IPS-15b (cell line): ENCODE measurements around the gene FKBP7.
"Not testable (repeated sequence)": the region's sequence is repeated elsewhere in the genome, so short reads cannot be mapped to it uniquely, and the experiment has no call there.

Experiments used
- H3K27me3 ChIP-seq: one replicate; pipeline ENCODE4 v1.6.1; 2013; ENCODE audit warnings: low read length; ENCODE audit not compliant: control insufficient read depth, insufficient read depth
- H3K36me3 ChIP-seq: one replicate; pipeline ENCODE4 v1.6.1; 2013; ENCODE audit warnings: low read length; ENCODE audit not compliant: control insufficient read depth, insufficient read depth
- H3K4me1 ChIP-seq: one replicate; pipeline ENCODE4 v1.6.1; 2013; ENCODE audit warnings: mild to moderate bottlenecking, low read length; ENCODE audit not compliant: control insufficient read depth, insufficient read depth
- H3K4me3 ChIP-seq: one replicate; pipeline ENCODE4 v1.5.1; 2013; ENCODE audit warnings: low read depth, low read length
- H3K9ac ChIP-seq: one replicate; pipeline ENCODE4 v1.6.1; 2013; ENCODE audit warnings: low read depth, mild to moderate bottlenecking, low read length
- H3K9me3 ChIP-seq: one replicate; pipeline ENCODE4 v1.6.1; 2013; ENCODE audit warnings: mild to moderate bottlenecking, low read length; ENCODE audit not compliant: control insufficient read depth, insufficient read depth

FKBP7 gene, protein sequence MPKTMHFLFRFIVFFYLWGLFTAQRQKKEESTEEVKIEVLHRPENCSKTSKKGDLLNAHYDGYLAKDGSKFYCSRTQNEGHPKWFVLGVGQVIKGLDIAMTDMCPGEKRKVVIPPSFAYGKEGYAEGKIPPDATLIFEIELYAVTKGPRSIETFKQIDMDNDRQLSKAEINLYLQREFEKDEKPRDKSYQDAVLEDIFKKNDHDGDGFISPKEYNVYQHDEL

DNA sequence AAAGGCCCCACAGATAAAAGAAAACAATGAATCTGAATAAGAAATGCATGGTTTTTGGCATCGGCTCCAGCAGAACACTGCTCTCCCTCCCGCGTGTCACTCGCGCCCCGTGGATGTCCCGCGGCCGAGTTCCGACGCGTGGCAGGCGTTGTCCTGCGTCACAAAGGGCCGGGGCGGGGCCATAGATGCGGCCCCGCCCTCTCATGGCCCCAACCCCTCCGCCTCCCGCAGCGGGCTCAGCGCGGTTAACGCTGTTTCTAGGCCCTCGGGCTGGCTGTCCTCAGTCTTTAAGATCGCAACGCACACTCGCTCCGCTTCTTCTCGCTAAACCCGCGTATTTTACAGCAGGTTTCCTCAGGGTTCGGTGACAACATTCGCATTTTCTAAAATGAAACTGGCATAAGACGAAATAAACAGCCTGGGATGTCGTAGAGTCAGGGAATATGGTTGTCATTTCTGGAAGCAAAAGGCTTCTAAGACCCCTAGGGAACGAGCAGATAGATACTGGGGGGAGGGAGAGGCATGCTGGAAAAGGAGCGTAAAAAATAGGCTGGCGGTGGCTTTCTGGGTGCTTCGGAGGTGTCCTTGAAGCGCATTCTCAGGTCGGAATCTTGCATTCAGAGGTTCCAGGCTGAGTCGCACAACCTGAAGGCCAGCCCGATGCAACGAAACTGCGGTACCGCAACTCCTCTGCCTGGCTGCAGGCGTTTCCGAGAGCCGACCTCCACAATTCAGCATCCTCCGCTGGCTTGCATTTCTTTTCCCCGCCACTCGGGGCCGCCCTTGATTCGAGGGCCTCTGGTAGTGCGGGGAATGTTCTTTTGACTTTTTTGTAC is at the start of gene FKBP7:
Gene FKBP7, minus strand, starts transcription at position 162 of the 836 bp plus-strand sequence. Its CDS starts 101 bp downstream, at position 61.
- Histone ChIP-seq H3K4me1 (peaks cover 6% of the 10 kb centered on the region), H3K27me3 (peaks cover 6% of the 10 kb centered on the region), H3K4me3 (peak within 1 kb of the TSS; percentile 87)

DNA sequence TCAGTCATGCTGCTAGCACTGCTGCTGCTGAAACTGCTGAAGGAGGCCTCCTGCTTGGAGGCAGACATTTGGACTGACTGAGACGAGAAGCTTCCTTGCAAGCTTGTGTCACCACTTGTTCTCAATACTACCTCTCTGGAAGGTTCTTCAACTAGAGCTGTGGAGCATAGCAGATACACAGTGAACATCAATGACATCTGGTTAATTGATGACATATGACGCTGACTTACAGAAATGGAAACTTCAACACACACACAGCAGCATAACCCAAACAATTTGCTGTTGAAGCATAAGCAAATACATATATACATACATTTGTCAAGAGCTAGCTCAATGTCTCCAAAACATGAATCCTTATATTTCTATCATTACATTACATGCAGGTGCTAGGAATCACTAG is 49.2 kb upstream of the FKBP7 start:
- H3K4me3 ChIP-seq, result no peak overlapping the region
- peaks cover 3% of the 10 kb centered on the region for H3K36me3 ChIP-seq
- H3K4me1 ChIP-seq, result no peaks in the 10 kb centered on the region
- H3K9ac ChIP-seq, result no peak overlapping the region
- H3K9me3 ChIP-seq, result no peaks in the 10 kb centered on the region
- no peaks in the 10 kb centered on the region for H3K27me3 ChIP-seq

More for the DNA sequence above, at the start of gene FKBP7:
- no peaks in the 10 kb centered on the region for H3K9me3 ChIP-seq
- no peaks in the 10 kb centered on the region for H3K36me3 ChIP-seq
- H3K9ac ChIP-seq, result peak within 1 kb of the TSS; percentile 62

GRCh38 chr2:178526256-178526655 is 47.9 kb upstream of the FKBP7 start:
- Histone ChIP-seq H3K27me3 (no peaks in the 10 kb centered on the region), H3K36me3 (no peaks in the 10 kb centered on the region), H3K4me1 (no peaks in the 10 kb centered on the region), H3K9me3 (no peaks in the 10 kb centered on the region), H3K4me3 (no peak overlapping the region), H3K9ac (no peak overlapping the region)

DNA sequence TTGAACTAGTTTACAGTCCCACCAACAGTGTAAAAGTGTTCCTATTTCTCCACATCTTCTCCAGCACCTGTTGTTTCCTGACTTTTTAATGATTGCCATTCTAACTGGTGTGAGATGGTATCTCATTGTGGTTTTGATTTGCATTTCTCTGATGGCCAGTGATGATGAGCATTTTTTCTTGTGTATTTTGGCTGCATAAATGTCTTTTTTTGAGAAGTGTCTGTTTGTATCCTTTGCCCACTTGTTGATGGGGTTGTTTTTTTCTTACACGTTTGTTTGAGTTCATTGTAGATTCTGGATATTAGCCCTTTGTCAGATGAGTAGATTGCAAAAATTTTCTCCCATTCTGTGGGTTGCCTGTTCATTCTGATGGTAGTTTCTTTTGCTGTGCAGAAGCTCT is 47.1 kb upstream of the FKBP7 start:
- H3K4me3 ChIP-seq, H3K9me3 ChIP-seq, H3K27me3 ChIP-seq, H3K9ac ChIP-seq, H3K4me1 ChIP-seq, H3K36me3 ChIP-seq: not testable (repeated sequence)

DNA sequence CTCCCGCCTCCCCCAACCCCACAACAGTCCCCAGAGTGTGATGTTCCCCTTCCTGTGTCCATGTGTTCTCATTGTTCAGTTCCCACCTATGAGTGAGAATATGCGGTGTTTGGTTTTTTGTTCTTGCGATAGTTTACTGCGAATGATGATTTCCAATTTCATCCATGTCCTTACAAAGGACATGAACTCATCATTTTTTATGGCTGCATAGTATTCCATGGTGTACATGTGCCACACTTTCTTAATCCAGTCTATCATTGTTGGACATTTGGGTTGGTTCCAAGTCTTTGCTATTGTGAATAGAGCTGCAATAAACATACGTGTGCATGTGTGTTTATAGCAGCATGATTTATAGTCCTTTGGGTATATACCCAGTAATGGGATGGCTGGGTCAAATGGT is 46.6 kb upstream of the FKBP7 start:
- not testable (repeated sequence) for H3K9me3 ChIP-seq, H3K27me3 ChIP-seq, H3K9ac ChIP-seq, H3K36me3 ChIP-seq, H3K4me3 ChIP-seq, H3K4me1 ChIP-seq

DNA sequence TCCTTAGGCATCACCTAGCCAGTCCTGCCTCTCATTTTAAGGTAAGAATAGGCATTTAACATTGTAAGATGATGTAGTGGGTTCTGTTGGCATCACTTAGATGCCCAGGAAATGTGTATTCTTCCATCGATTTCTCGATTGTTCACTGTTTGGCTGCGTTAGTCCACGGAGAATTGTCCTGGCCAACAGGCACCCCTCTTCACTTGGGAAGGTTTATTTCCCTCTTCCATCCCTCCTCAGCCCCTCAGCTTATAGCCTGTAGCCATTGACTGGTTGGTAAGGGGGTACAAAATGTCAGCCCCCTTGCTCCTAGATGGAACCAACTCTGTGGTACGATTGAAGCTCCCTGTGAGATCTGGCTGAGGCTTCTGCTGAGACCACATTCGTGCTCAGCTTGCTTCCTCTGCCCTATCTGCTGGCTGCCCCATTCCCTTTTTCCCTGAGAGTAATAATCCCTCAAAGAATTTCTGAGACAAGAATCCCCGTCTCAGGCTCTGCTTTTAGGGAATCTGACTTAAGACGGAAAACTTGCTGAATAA is 45.3 kb upstream of the FKBP7 start:
- H3K27me3 ChIP-seq, result no peaks in the 10 kb centered on the region
- H3K4me1 ChIP-seq, result no peaks in the 10 kb centered on the region
- H3K9ac ChIP-seq, result peak overlapping the region; percentile 97
- H3K9me3 ChIP-seq, result no peaks in the 10 kb centered on the region
- no peaks in the 10 kb centered on the region for H3K36me3 ChIP-seq
- peak overlapping the region; percentile 77 for H3K4me3 ChIP-seq

DNA sequence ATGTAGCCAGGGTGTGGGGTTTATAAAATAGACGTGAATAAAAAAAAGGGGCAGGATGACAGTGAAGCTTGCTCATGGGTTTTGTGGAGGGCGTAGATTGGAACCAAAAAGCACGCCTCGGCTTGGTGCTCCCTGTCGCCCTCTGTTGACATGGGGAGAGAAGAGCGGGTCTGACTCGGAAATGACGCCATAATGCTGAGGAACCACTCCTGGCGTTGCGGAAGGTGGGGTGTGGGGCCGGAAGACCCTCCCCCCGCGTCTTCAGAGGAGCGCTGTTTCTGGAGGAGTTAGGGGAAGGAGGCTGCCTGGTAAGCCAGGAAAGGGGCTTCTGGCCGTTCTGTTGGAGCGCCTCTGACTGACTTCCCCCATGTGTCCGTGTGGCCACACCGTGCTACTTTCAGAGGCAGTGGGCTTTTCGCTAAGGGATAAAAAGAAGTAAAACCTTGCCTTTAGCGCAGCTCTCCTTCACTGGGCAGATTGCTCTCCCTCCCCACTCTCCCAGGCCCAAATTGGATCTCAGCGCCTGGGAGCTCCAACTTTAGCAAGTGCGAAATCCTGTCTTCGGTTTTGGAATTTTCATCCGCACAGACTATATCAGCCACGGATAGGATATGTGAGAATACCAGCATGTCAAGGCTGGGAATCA is 44.7 kb upstream of the FKBP7 start:
- no peaks in the 10 kb centered on the region for H3K27me3 ChIP-seq
- H3K9me3 ChIP-seq, result no peaks in the 10 kb centered on the region
- H3K4me1 ChIP-seq, result no peaks in the 10 kb centered on the region
- peak overlapping the region; percentile 97 for H3K9ac ChIP-seq
- peak overlapping the region; percentile 77 for H3K4me3 ChIP-seq
- no peaks in the 10 kb centered on the region for H3K36me3 ChIP-seq

DNA sequence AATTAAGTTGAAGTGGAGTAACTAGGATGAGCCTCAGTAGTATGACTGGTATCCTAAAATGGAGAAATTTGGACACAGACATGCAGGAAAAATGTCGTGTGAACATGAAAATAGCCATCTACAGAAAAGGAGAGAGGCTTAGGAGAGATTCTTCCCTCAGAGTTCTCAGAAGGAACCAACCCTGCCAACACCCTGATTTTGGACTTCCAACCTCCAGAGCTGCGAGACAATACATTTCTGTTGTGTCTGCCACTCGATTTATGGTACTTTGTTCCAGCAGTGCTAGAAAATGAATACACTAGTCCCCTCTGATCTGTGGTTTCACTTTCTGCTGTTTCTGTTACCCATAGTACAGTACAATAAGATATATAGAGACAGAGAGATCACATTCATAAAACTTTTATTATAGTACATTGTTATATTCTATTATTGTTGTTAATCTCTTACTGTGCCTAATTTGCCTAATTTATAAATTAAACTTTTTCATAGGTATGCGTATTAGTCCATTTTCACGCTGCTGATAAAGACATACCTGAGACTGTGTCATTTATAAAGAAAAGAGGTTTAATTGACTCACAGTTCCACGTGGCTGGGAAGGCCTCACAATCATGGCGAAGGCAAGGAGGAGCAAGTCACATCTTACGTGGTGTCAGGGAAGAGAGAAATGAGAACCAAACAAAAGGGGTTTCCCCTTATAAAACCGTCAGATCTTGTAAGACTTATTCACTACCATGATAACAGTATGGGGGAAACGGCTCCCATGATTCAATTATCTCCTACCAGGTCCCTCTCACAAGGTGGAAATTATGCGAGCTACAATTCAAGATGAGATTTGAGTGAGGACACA is 43.1 kb upstream of the FKBP7 start:
- H3K9me3 ChIP-seq, result no peaks in the 10 kb centered on the region
- H3K4me1 ChIP-seq, result no peaks in the 10 kb centered on the region

GRCh38 chr2:178517496-178517895 is 39.1 kb upstream of the FKBP7 start:
- H3K9me3 ChIP-seq, result no peaks in the 10 kb centered on the region
- no peaks in the 10 kb centered on the region for H3K27me3 ChIP-seq
- no peak overlapping the region for H3K9ac ChIP-seq
- H3K4me3 ChIP-seq, result no peak overlapping the region
- H3K4me1 ChIP-seq, result no peaks in the 10 kb centered on the region
- no peaks in the 10 kb centered on the region for H3K36me3 ChIP-seq

More for the DNA sequence above, 43.1 kb upstream of the FKBP7 start:
- H3K36me3 ChIP-seq, result no peaks in the 10 kb centered on the region
- no peak overlapping the region for H3K4me3 ChIP-seq
- H3K9ac ChIP-seq, result no peak overlapping the region
- no peaks in the 10 kb centered on the region for H3K27me3 ChIP-seq

DNA sequence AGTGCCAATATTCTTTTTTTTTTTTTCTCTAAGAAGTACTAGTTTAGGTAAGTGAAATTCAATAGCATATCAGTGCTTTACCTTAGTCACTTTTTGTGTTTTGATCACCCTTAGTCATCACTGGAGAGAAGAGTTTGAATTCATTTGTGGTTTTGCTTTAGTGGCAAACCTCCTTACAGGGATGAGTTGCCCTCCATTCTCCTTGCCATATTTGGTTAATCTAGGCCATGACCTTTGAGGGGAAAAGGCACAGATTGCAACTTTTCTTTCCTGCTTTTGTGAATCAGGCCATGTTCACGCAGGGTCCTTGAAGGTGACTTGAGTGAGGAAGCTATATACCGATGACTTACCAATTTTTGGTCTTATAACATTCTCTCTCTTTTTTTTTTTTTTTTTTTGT is 36.3 kb upstream of the FKBP7 start:
- no peaks in the 10 kb centered on the region for H3K36me3 ChIP-seq
- H3K4me1 ChIP-seq, result no peaks in the 10 kb centered on the region
- no peak overlapping the region for H3K9ac ChIP-seq
- no peaks in the 10 kb centered on the region for H3K9me3 ChIP-seq
- H3K27me3 ChIP-seq, result no peaks in the 10 kb centered on the region
- no peak overlapping the region for H3K4me3 ChIP-seq

- H3K9ac ChIP-seq, result no peak overlapping the region
- H3K4me1 ChIP-seq, result no peaks in the 10 kb centered on the region
- no peaks in the 10 kb centered on the region for H3K36me3 ChIP-seq
- H3K9me3 ChIP-seq, result no peaks in the 10 kb centered on the region
- no peak overlapping the region for H3K4me3 ChIP-seq
- no peaks in the 10 kb centered on the region for H3K27me3 ChIP-seq
Observed at GRCh38 chr2:178513876-178514275, 35.5 kb upstream of the FKBP7 start.
